ENCODE results near the gene COL18A1.

The COL18A1 gene

DNA sequence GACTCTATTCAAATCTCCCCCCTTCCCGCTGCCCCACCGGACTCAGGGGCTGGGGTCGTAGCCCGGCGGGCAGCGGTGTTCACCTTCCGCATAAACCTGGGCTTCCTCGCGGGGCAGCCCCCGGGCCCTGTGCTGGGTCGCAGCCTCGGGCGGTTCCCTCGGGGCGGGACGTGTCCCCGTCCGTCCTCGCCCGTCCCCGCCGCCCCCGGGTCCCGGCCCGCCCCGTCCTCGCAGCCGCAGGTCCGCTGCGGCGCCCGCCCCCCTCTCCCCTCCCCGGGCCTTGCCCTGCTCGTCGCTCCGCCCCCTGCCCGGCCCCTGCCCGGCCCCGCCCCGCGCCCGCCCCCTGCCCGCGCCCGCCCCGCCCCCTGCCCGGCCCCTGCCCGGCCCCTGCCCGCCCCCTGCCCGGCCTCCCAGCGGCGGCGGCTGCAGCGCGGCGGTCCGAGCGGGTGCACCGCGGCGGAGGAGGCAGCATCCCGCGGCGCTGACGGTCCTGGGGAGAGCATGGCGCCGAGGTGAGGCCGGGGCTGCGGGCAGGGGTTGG, at the start of gene COL18A1:
COL18A1 (plus strand) TSS at position 436 of the 541 bp plus-strand sequence; CDS start at position 502, 66 bp downstream.
- no peak for DNase-seq

DNA sequence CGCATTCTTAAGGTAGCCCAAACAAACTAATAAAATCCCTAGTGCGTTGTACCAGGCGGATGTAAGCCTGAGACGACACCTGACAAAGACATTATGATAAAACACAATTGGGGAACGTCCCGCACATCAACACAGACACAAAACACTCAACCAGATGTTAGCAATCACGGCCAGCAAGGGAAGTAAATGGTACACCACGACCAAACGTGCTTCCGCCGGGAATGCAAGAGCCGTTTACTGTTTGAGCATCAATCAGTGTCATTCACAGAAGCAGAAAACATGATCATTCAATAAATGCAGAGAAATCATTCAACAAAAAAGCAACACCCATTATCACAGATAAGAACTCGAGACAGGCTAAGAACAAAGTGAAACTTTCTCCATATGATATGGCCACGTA, 49.4 kb upstream of the COL18A1 start:
- no peak for DNase-seq
- in situ Hi-C loops (cut with HindIII; ENCODE audit: low pct_ligation_motif_present, low sequenced_read_pairs): no loop called here
- H3K27ac ChIP-seq: no peak overlapping the region
- no peaks in the 10 kb centered on the region for H3K36me3 ChIP-seq (replicated peaks)
- no peak overlapping the region for H3K4me3 ChIP-seq (ENCODE audit: low read depth, low read length)
- TF ChIP-seq, protein P1, sequence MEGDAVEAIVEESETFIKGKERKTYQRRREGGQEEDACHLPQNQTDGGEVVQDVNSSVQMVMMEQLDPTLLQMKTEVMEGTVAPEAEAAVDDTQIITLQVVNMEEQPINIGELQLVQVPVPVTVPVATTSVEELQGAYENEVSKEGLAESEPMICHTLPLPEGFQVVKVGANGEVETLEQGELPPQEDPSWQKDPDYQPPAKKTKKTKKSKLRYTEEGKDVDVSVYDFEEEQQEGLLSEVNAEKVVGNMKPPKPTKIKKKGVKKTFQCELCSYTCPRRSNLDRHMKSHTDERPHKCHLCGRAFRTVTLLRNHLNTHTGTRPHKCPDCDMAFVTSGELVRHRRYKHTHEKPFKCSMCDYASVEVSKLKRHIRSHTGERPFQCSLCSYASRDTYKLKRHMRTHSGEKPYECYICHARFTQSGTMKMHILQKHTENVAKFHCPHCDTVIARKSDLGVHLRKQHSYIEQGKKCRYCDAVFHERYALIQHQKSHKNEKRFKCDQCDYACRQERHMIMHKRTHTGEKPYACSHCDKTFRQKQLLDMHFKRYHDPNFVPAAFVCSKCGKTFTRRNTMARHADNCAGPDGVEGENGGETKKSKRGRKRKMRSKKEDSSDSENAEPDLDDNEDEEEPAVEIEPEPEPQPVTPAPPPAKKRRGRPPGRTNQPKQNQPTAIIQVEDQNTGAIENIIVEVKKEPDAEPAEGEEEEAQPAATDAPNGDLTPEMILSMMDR (IDR thresholded peaks at IDR 0.05; ENCODE audit: low read depth, low read length, missing control alignments): no peak
- no peaks in the 10 kb centered on the region for H3K27me3 ChIP-seq (replicated peaks)

More for the DNA sequence above, at the start of gene COL18A1:
- Histone ChIP-seq H3K36me3 (replicated peaks) (peaks cover 3% of the 10 kb centered on the region), H3K4me3 (ENCODE audit: low read depth, low read length) (peak within 1 kb of the TSS; percentile 64), H3K27me3 (replicated peaks) (no peaks in the 10 kb centered on the region), H3K27ac (peak within 1 kb of the TSS; percentile 79)
- TF ChIP-seq, protein P1 (IDR thresholded peaks at IDR 0.05; ENCODE audit: low read depth, low read length, missing control alignments): no peak
- in situ Hi-C loops (cut with HindIII; ENCODE audit: low pct_ligation_motif_present, low sequenced_read_pairs): no loop called here

DNA sequence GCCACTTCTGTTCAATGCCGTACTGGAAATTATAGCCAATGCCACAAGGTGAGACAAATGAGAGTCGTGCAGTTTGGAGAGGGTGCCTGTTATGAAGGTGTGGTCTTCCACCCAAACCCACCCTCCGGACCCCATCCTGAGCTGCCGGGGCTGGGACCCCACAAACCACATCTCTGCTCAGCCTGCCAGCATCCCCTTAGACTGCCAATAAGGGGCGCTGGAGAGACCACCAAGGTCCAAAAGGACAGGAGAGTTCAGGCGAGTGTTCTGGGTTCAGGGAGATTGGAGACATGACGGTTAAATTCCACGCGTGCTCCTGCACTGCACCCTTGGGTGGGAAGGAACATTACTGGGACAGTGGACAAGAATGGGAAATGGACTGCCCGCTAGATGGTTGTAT, 48.7 kb upstream of the COL18A1 start:
- DNase-seq: no peak
- in situ Hi-C loops (cut with HindIII; ENCODE audit: low pct_ligation_motif_present, low sequenced_read_pairs): no loop called here
- H3K36me3 ChIP-seq (replicated peaks): no peaks in the 10 kb centered on the region
- TF ChIP-seq, protein P1 (IDR thresholded peaks at IDR 0.05; ENCODE audit: low read depth, low read length, missing control alignments): peak; percentile 49
- no peak overlapping the region for H3K4me3 ChIP-seq (ENCODE audit: low read depth, low read length)
- H3K27me3 ChIP-seq (replicated peaks): no peaks in the 10 kb centered on the region
- no peak overlapping the region for H3K27ac ChIP-seq

DNA sequence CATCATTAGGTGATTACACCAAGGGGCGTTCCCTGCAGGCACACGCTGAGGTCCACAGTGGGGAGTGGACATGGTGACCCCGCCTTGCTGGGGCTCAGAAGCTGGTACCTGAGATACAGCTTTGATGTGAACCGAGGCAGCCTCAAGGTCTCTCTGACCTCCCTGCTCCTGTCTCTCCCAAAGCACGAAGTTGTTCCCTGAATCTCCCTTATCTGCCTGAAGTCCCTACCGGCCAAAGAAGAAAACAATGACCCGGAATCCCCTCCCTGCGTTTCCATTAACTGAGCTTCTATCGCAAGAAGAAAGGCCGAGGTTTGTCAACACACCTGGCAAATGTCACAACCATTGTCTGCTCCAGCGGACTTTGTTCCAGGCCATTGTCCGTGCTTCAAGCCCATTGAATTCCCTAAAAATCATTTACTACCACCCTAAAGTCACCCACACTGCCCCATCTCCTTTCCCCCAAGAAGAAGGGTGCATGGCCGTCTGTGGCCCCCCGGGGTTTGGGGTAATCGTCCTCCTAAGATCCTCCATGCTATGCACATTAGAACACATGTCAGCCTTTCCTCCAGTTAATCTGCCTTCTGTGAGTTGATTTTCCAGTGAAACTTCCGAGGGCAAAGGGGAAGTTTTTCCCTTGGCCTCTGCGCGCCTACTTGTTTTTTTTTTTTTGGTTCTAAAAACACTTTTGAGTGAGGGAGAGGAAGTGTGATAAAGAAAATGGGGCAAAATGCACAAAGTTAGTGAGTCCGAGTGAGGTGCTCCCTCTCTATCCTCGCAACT, 48.1 kb upstream of the COL18A1 start:
- TF ChIP-seq, protein P1 (IDR thresholded peaks at IDR 0.05; ENCODE audit: low read depth, low read length, missing control alignments): no peak
- Histone ChIP-seq H3K27me3 (replicated peaks) (no peaks in the 10 kb centered on the region), H3K36me3 (replicated peaks) (no peaks in the 10 kb centered on the region), H3K27ac (no peak overlapping the region), H3K4me3 (ENCODE audit: low read depth, low read length) (no peak overlapping the region)
- in situ Hi-C loops (cut with HindIII; ENCODE audit: low pct_ligation_motif_present, low sequenced_read_pairs): no loop called here
- DNase-seq: no peak

DNA sequence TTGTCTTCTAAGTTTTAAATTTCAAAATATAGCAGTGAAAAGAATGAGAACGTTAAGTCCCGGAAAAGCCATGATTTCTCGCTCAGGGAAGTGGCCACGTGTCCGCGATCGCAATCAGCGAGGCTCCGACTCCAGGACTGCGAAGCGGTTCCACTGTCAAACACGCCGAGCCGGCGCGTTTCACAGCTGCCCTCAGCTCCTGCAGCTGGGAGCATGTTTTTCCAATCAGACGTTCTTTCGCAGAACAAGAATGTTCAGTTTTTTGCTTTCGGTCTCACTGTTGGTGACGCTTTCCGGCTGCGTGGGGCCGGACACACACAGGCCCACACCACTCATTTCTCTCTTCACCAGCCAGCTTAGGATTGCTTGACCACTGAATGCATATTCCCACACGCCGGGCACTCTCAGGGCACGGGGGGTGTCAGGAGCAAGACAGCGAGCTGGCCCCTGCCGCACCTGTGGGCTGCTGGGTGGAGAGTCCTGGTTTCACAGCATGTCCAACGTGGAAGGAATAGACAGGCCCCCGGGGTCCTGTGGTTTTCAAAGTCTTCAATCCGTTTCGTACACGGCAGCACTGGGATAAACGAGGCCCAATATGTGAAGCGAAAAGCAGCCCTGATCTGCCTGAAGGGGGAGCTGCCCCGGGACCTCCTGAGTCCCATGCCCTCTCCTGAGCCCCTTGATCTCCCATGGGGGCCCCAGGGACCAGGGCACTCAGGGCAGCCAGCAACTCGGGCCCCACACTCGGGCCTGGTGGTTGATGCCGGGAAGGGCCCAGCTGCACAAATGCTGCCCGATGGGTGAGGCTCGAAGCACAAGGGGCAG, 47.3 kb upstream of the COL18A1 start:
- TF ChIP-seq, protein P1 (IDR thresholded peaks at IDR 0.05; ENCODE audit: low read depth, low read length, missing control alignments): peak; percentile 49
- no peaks in the 10 kb centered on the region for H3K27me3 ChIP-seq (replicated peaks)
- in situ Hi-C loops (cut with HindIII; ENCODE audit: low pct_ligation_motif_present, low sequenced_read_pairs): no loop called here
- H3K4me3 ChIP-seq (ENCODE audit: low read depth, low read length): no peak overlapping the region
- no peak for DNase-seq
- H3K27ac ChIP-seq: no peak overlapping the region
- no peaks in the 10 kb centered on the region for H3K36me3 ChIP-seq (replicated peaks)
